Measurements from ENCODE around the gene FLOT1.

The FLOT1 gene

GRCh38 chr6:30681766-30682142, 60.7 kb downstream of the FLOT1 start:
- Histone ChIP-seq H3K4me1 (ENCODE audit: control insufficient read depth, low read length) (peaks cover 33% of the 10 kb centered on the region), H4K20me1 (ENCODE audit: control insufficient read depth, insufficient read depth, low read depth, low read length) (peaks cover 11% of the 10 kb centered on the region), H3K27me3 (ENCODE audit: control insufficient read depth, low read length) (no peaks in the 10 kb centered on the region), H3K9me3 (ENCODE audit: control insufficient read depth, insufficient read depth, low read length) (no peaks in the 10 kb centered on the region), H3K79me2 (ENCODE audit: control insufficient read depth, low read length) (peaks cover 87% of the 10 kb centered on the region), H3K4me3 (ENCODE audit: low read length) (peak overlapping the region; percentile 88), H3F3A (ENCODE audit: control insufficient read depth, insufficient read depth) (peaks cover 51% of the 10 kb centered on the region), H3K27ac (ENCODE audit: low read depth, low read length) (peak overlapping the region; percentile 90), H3K4me2 (ENCODE audit: low read length) (peak overlapping the region; percentile 82), H3K9me2 (replicated peaks; ENCODE audit: control insufficient read depth, low read length) (no peaks in the 10 kb centered on the region), H3K36me3 (ENCODE audit: control insufficient read depth, low read length) (peaks cover 94% of the 10 kb centered on the region)
- TF ChIP-seq EZH2phosphoT487 (IDR thresholded peaks at IDR 0.05; ENCODE audit: borderline replicate concordance, low read length) (no peak), CTCF (IDR thresholded peaks at IDR 0.05; ENCODE audit: low read depth, low read length, poor library complexity, severe bottlenecking) (no peak)

- peak overlapping the region; percentile 88 for H3K4me3 ChIP-seq (ENCODE audit: low read length)
- H3K4me2 ChIP-seq (ENCODE audit: low read length): peak overlapping the region; percentile 82
- H3F3A ChIP-seq (ENCODE audit: control insufficient read depth, insufficient read depth): peaks cover 61% of the 10 kb centered on the region
- H3K79me2 ChIP-seq (ENCODE audit: control insufficient read depth, low read length): peaks cover 69% of the 10 kb centered on the region
- peaks cover 37% of the 10 kb centered on the region for H3K4me1 ChIP-seq (ENCODE audit: control insufficient read depth, low read length)
- peaks cover 11% of the 10 kb centered on the region for H4K20me1 ChIP-seq (ENCODE audit: control insufficient read depth, insufficient read depth, low read depth, low read length)
- no peaks in the 10 kb centered on the region for H3K9me3 ChIP-seq (ENCODE audit: control insufficient read depth, insufficient read depth, low read length)
- peak overlapping the region; percentile 90 for H3K27ac ChIP-seq (ENCODE audit: low read depth, low read length)
- TF ChIP-seq EZH2phosphoT487 (IDR thresholded peaks at IDR 0.05; ENCODE audit: borderline replicate concordance, low read length): no peak
- no peak for TF ChIP-seq CTCF (IDR thresholded peaks at IDR 0.05; ENCODE audit: low read depth, low read length, poor library complexity, severe bottlenecking)
- peaks cover 89% of the 10 kb centered on the region for H3K36me3 ChIP-seq (ENCODE audit: control insufficient read depth, low read length)
- H3K27me3 ChIP-seq (ENCODE audit: control insufficient read depth, low read length): no peaks in the 10 kb centered on the region
- H3K9me2 ChIP-seq (replicated peaks; ENCODE audit: control insufficient read depth, low read length): no peaks in the 10 kb centered on the region
Measured at GRCh38 chr6:30679765-30680535, 62.5 kb downstream of the FLOT1 start.

GRCh38 chr6:30678964-30679726, 63.3 kb downstream of the FLOT1 start:
- Histone ChIP-seq H3K4me2 (ENCODE audit: low read length) (peak overlapping the region; percentile 82), H3K4me1 (ENCODE audit: control insufficient read depth, low read length) (peaks cover 38% of the 10 kb centered on the region), H3K4me3 (ENCODE audit: low read length) (peak overlapping the region; percentile 88)

More at GRCh38 chr6:30678964-30679726, 63.3 kb downstream of the FLOT1 start:
- Histone ChIP-seq H3F3A (ENCODE audit: control insufficient read depth, insufficient read depth) (peaks cover 57% of the 10 kb centered on the region), H3K27ac (ENCODE audit: low read depth, low read length) (peak overlapping the region; percentile 90), H3K79me2 (ENCODE audit: control insufficient read depth, low read length) (peaks cover 61% of the 10 kb centered on the region), H3K9me2 (replicated peaks; ENCODE audit: control insufficient read depth, low read length) (no peaks in the 10 kb centered on the region), H4K20me1 (ENCODE audit: control insufficient read depth, insufficient read depth, low read depth, low read length) (peaks cover 11% of the 10 kb centered on the region), H3K27me3 (ENCODE audit: control insufficient read depth, low read length) (no peaks in the 10 kb centered on the region), H3K36me3 (ENCODE audit: control insufficient read depth, low read length) (peaks cover 82% of the 10 kb centered on the region), H3K9me3 (ENCODE audit: control insufficient read depth, insufficient read depth, low read length) (no peaks in the 10 kb centered on the region)
- TF ChIP-seq CTCF (IDR thresholded peaks at IDR 0.05; ENCODE audit: low read depth, low read length, poor library complexity, severe bottlenecking) (peak; percentile 95), EZH2phosphoT487 (IDR thresholded peaks at IDR 0.05; ENCODE audit: borderline replicate concordance, low read length) (no peak)
